ENCODE results near the gene IKZF3. TPM values are rescaled to one million over a fixed set of nuclear protein-coding genes. Genes with fewer than 3 reads are reported as not detected.
"Not testable (repeated sequence)": the region's sequence is repeated elsewhere in the genome, so short reads cannot be mapped to it uniquely, and the experiment has no call there.

IKZF3 gene
- polyA plus RNA-seq, 1 donor from 2014 or later = not detected

- no peaks in the 10 kb centered on the region for H3K79me2 ChIP-seq (replicated peaks; ENCODE audit: insufficient read depth, low read length)
- no peaks in the 10 kb centered on the region for H3K9me3 ChIP-seq (ENCODE audit: low read length)
- H3K27me3 ChIP-seq (ENCODE audit: insufficient read depth, low read depth, low read length) = no peaks in the 10 kb centered on the region
- H3K4me3 ChIP-seq (ENCODE audit: low read length) = no peak overlapping the region
- H3K36me3 ChIP-seq (ENCODE audit: insufficient read depth, low read length) = no peaks in the 10 kb centered on the region
- no peak overlapping the region for H3K9ac ChIP-seq (ENCODE audit: low read length)
- no peaks in the 10 kb centered on the region for H3F3A ChIP-seq (ENCODE audit: insufficient read depth, low read length, poor library complexity, severe bottlenecking)
- H3K9me2 ChIP-seq (ENCODE audit: insufficient read depth, low read length) = no peaks in the 10 kb centered on the region
- no peaks in the 10 kb centered on the region for H4K20me1 ChIP-seq (ENCODE audit: insufficient read depth)
- TF ChIP-seq, protein P1, sequence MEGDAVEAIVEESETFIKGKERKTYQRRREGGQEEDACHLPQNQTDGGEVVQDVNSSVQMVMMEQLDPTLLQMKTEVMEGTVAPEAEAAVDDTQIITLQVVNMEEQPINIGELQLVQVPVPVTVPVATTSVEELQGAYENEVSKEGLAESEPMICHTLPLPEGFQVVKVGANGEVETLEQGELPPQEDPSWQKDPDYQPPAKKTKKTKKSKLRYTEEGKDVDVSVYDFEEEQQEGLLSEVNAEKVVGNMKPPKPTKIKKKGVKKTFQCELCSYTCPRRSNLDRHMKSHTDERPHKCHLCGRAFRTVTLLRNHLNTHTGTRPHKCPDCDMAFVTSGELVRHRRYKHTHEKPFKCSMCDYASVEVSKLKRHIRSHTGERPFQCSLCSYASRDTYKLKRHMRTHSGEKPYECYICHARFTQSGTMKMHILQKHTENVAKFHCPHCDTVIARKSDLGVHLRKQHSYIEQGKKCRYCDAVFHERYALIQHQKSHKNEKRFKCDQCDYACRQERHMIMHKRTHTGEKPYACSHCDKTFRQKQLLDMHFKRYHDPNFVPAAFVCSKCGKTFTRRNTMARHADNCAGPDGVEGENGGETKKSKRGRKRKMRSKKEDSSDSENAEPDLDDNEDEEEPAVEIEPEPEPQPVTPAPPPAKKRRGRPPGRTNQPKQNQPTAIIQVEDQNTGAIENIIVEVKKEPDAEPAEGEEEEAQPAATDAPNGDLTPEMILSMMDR (IDR thresholded peaks at IDR 0.05; ENCODE audit: poor library complexity, severe bottlenecking) = no peak
- TF ChIP-seq TAF1 (IDR thresholded peaks at IDR 0.05; ENCODE audit: low read depth) = no peak
- no peak for TF ChIP-seq RAD21 (conservative IDR thresholded peaks at IDR 0.05)
- no peak for TF ChIP-seq EP300 (conservative IDR thresholded peaks at IDR 0.05; ENCODE audit: poor library complexity, severe bottlenecking)
- no peak for TF ChIP-seq POLR2AphosphoS5 (IDR thresholded peaks at IDR 0.05)
- no peak overlapping the region for H2AFZ ChIP-seq (ENCODE audit: low read depth, low read length)
- H3K4me2 ChIP-seq (ENCODE audit: low read length) = no peak overlapping the region
- H3K27ac ChIP-seq (ENCODE audit: low read length) = no peak overlapping the region
Measured at GRCh38 chr17:39714234-39714633, 149.9 kb downstream of the IKZF3 start.

GRCh38 chr17:39711851-39712250, 152.3 kb downstream of the IKZF3 start:
- Histone ChIP-seq H4K20me1 (ENCODE audit: insufficient read depth) (no peaks in the 10 kb centered on the region), H3K36me3 (ENCODE audit: insufficient read depth, low read length) (no peaks in the 10 kb centered on the region), H3K79me2 (replicated peaks; ENCODE audit: insufficient read depth, low read length) (no peaks in the 10 kb centered on the region), H2AFZ (ENCODE audit: low read depth, low read length) (no peak overlapping the region), H3K4me2 (ENCODE audit: low read length) (no peak overlapping the region), H3K27me3 (ENCODE audit: insufficient read depth, low read depth, low read length) (no peaks in the 10 kb centered on the region), H3K4me3 (ENCODE audit: low read length) (no peak overlapping the region), H3K9me3 (ENCODE audit: low read length) (no peaks in the 10 kb centered on the region), H3K9ac (ENCODE audit: low read length) (no peak overlapping the region), H3K9me2 (ENCODE audit: insufficient read depth, low read length) (no peaks in the 10 kb centered on the region), H3F3A (ENCODE audit: insufficient read depth, low read length, poor library complexity, severe bottlenecking) (no peaks in the 10 kb centered on the region), H3K27ac (ENCODE audit: low read length) (no peak overlapping the region)
- TF ChIP-seq MXI1 (conservative IDR thresholded peaks at IDR 0.05; ENCODE audit: poor library complexity, severe bottlenecking) (no peak), TAF1 (IDR thresholded peaks at IDR 0.05; ENCODE audit: low read depth) (no peak), POLR2AphosphoS5 (IDR thresholded peaks at IDR 0.05) (no peak), EP300 (conservative IDR thresholded peaks at IDR 0.05; ENCODE audit: poor library complexity, severe bottlenecking) (no peak), RAD21 (conservative IDR thresholded peaks at IDR 0.05) (no peak), EZH2 (IDR thresholded peaks at IDR 0.05; ENCODE audit: borderline replicate concordance, insufficient read depth, low read length, poor library complexity, severe bottlenecking) (no peak), SMC3 (conservative IDR thresholded peaks at IDR 0.05; ENCODE audit: poor library complexity) (no peak), REST (IDR thresholded peaks at IDR 0.05; ENCODE audit: borderline replicate concordance) (no peak)
- TF ChIP-seq, protein P1 (IDR thresholded peaks at IDR 0.05; ENCODE audit: poor library complexity, severe bottlenecking) = no peak

- H3K9ac ChIP-seq (ENCODE audit: low read length); H3K79me2 ChIP-seq (replicated peaks; ENCODE audit: insufficient read depth, low read length); H2AFZ ChIP-seq (ENCODE audit: low read depth, low read length); H3K27me3 ChIP-seq (ENCODE audit: insufficient read depth, low read depth, low read length); H3F3A ChIP-seq (ENCODE audit: insufficient read depth, low read length, poor library complexity, severe bottlenecking); H3K4me3 ChIP-seq (ENCODE audit: low read length); H3K9me2 ChIP-seq (ENCODE audit: insufficient read depth, low read length); H4K20me1 ChIP-seq (ENCODE audit: insufficient read depth); H3K9me3 ChIP-seq (ENCODE audit: low read length); H3K36me3 ChIP-seq (ENCODE audit: insufficient read depth, low read length); H3K4me2 ChIP-seq (ENCODE audit: low read length); H3K27ac ChIP-seq (ENCODE audit: low read length): not testable (repeated sequence)
Measured at GRCh38 chr17:39711071-39711470, 153.0 kb downstream of the IKZF3 start.

Data from neural cell (in vitro differentiated cells).